Measurements from ENCODE around the gene SYNDIG1L. TPM values are rescaled to one million over a fixed set of nuclear protein-coding genes. Genes with fewer than 3 reads are reported as not detected.

SYNDIG1L gene
- total and polyA plus RNA-seq, 9 of the 15 experiments (the other 6 are each of a cell fraction or from before 2014, with no cell fraction given) = not detected

DNA sequence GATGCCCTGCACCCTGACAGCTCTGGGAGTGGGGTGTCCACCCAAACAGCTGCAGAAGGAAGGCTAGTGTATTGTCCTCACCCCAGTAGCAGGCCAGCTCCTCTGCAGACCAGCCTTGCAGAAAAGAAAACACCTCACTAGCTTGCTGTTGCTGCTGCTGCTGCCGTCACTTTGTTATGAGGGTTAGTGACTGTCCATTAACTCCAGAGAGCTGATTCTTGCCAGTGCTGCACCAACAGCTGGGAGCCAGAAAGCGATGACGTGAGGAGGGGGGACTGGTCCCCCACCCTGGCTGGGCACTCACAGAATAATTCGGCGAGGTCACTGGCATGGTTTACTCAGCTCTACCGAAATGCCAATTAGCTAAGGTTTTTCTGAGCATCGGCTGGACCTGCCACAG is 2.8 kb downstream of the SYNDIG1L start (continued):
- TF ChIP-seq, protein P1, sequence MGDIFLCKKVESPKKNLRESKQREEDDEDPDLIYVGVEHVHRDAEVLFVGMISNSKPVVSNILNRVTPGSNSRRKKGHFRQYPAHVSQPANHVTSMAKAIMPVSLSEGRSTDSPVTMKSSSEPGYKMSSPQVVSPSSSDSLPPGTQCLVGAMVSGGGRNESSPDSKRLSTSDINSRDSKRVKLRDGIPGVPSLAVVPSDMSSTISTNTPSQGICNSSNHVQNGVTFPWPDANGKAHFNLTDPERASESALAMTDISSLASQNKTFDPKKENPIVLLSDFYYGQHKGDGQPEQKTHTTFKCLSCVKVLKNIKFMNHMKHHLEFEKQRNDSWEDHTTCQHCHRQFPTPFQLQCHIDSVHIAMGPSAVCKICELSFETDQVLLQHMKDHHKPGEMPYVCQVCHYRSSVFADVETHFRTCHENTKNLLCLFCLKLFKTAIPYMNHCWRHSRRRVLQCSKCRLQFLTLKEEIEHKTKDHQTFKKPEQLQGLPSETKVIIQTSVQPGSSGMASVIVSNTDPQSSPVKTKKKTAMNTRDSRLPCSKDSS (IDR thresholded peaks at IDR 0.05; ENCODE audit: low read depth, partially characterized antibody) = no peak
- TF ChIP-seq ELF2 (CRISPR knock-in tag; IDR thresholded peaks at IDR 0.05) (no peak), HMG20B (CRISPR knock-in tag; IDR thresholded peaks at IDR 0.05) (no peak), GABPB2 (CRISPR knock-in tag; conservative IDR thresholded peaks at IDR 0.05) (no peak)
- TF ChIP-seq, protein P2, sequence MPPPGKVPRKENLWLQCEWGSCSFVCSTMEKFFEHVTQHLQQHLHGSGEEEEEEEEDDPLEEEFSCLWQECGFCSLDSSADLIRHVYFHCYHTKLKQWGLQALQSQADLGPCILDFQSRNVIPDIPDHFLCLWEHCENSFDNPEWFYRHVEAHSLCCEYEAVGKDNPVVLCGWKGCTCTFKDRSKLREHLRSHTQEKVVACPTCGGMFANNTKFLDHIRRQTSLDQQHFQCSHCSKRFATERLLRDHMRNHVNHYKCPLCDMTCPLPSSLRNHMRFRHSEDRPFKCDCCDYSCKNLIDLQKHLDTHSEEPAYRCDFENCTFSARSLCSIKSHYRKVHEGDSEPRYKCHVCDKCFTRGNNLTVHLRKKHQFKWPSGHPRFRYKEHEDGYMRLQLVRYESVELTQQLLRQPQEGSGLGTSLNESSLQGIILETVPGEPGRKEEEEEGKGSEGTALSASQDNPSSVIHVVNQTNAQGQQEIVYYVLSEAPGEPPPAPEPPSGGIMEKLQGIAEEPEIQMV (tag; conservative IDR thresholded peaks at IDR 0.05; ENCODE audit: low read depth) = no peak

DNA sequence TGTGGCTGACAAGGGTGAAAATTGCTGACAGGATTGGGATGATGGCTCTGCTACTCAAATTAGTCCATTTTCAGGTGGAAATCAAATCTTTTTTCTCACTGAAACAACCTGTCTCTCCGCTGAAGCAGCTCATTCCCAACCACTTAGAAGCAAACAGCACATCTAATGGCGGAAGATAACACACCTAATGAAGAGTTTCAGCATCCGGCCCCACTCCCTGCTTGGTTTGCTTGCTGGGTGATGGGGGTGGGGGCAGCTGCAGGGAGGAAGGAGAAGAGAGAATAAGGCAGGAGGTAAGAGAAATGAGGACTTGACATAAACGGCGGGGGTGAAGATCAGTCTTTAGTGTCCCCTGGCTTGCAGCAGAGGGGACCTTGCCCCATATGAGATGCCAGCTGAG is 4.0 kb downstream of the SYNDIG1L start:
- H3K79me2 ChIP-seq (ENCODE audit: control insufficient read depth, insufficient read depth, low read length) = no peaks in the 10 kb centered on the region
- no peak overlapping the region for H2AFZ ChIP-seq (ENCODE audit: low read depth, low read length)
- TF ChIP-seq CBX2 (IDR thresholded peaks at IDR 0.05; ENCODE audit: insufficient read depth, low read length, poor library complexity, severe bottlenecking) = no peak
- TF ChIP-seq NFE2L1 (tag; IDR thresholded peaks at IDR 0.05; ENCODE audit: borderline replicate concordance, low read depth) = no peak
- H3K36me3 ChIP-seq (ENCODE audit: control insufficient read depth, insufficient read depth, low read length) = no peaks in the 10 kb centered on the region
- no peaks in the 10 kb centered on the region for H4K20me1 ChIP-seq (replicated peaks; ENCODE audit: control insufficient read depth, insufficient read depth, low read length)
- intact Hi-C loops (cut with micrococcal nuclease) = no loop called here
- no peak overlapping the region for H3K27ac ChIP-seq (ENCODE audit: extremely low read depth, low read depth, low read length)
- H3K9me1 ChIP-seq (ENCODE audit: control insufficient read depth, insufficient read depth, low read length) = no peaks in the 10 kb centered on the region
- no peak overlapping the region for H3K9ac ChIP-seq (ENCODE audit: insufficient read depth in 1 of 2, low read depth in 2 of 2, low read length in 2 of 2)
- in situ Hi-C loops (cut with MboI) = no loop called here
- DNase-seq (ENCODE audit: extremely low read depth in 1 of 4, low spot score in 3 of 4) (no peak), FAIRE-seq (no peak), ATAC-seq (no peak)
- ChIA-PET POLR2A (no interaction called here), CTCF (ENCODE audit: low intra/inter-chr PET ratio) (no interaction called here)
- no peak overlapping the region for H3K4me2 ChIP-seq (ENCODE audit: insufficient read depth, low read length)
- no peaks in the 10 kb centered on the region for H3K9me3 ChIP-seq (replicated peaks; ENCODE audit: control insufficient read depth, insufficient read depth, low read depth, low read length)
- peaks cover 0 to 6% of the 10 kb centered on the region in 2 experiments; a peak in 2 of 5 replicates for H3K4me1 ChIP-seq (replicated peaks in 1 of 2; ENCODE audit: control insufficient read depth in 2 of 2, insufficient read depth in 2 of 2, low read length in 2 of 2)
- H3K4me3 ChIP-seq = no peak overlapping the region
- BruUV-seq (replicated peaks) = no TSS peak
- peaks cover 0 to 15% of the 10 kb centered on the region in 2 experiments; a peak in 2 of 5 replicates for H3K27me3 ChIP-seq (ENCODE audit: control insufficient read depth in 2 of 2, insufficient read depth in 2 of 2, low read length in 2 of 2)
- WGBS (ENCODE audit: insufficient coverage, low coverage, missing lambda C conversion rate) = 2% methylated on average over 5 of the region's 5 CpGs

Measured in K562 (cell line).